ENCODE results near the gene CSRP3. TPM values are rescaled to one million over a fixed set of nuclear protein-coding genes. Genes with fewer than 3 reads are reported as not detected.

CSRP3 gene
- total RNA-seq, 1 donor from 2014 or later, result not detected

DNA sequence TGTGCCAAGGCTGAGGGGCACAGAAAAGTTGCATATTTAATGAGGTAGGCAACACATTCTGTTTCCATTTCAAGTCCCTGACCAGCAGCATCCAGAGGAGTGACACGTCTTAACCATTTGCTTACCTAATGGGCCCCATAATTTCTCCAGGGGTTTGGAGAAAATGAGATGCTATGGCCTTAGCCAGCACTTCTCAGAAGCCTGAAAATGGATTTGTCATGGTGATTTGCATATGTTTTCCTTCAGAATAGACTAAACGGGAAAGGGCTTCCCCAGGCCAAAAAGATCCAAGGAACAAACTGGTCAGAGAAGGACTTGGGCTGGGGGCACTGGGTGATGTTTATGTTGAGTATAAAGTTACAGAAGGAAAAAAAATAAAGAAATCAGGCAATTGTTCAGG, 16.7 kb downstream of the CSRP3 start:
- no peak for DNase-seq (ENCODE audit: low read depth)

DNA sequence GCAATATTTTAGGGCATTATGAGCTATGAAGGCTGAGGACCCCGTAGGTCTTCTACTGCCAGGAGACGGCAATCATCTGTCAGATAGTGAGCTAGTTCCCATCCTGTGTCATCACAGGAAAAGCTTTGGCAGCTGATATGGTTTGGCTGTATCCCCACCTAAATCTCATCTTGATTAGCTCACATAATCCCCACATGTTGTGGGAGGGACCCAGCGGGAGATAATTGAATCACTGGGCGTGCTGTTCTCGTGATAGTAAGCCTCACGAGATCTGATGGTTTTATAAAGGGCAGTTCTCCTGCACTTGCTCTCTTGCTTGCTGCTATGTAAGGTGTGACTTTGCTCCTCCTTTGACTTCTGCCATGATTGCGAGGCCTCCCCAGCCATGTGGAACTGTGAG, 18.1 kb downstream of the CSRP3 start:
- TF ChIP-seq, protein P1, sequence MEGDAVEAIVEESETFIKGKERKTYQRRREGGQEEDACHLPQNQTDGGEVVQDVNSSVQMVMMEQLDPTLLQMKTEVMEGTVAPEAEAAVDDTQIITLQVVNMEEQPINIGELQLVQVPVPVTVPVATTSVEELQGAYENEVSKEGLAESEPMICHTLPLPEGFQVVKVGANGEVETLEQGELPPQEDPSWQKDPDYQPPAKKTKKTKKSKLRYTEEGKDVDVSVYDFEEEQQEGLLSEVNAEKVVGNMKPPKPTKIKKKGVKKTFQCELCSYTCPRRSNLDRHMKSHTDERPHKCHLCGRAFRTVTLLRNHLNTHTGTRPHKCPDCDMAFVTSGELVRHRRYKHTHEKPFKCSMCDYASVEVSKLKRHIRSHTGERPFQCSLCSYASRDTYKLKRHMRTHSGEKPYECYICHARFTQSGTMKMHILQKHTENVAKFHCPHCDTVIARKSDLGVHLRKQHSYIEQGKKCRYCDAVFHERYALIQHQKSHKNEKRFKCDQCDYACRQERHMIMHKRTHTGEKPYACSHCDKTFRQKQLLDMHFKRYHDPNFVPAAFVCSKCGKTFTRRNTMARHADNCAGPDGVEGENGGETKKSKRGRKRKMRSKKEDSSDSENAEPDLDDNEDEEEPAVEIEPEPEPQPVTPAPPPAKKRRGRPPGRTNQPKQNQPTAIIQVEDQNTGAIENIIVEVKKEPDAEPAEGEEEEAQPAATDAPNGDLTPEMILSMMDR (IDR thresholded peaks at IDR 0.05; ENCODE audit: insufficient read depth, low read length, poor library complexity, severe bottlenecking), result no peak
- DNase-seq (ENCODE audit: low read depth), result no peak
- no peaks in the 10 kb centered on the region for H3K36me3 ChIP-seq (ENCODE audit: control insufficient read depth, insufficient read depth, low read length)
- no peaks in the 10 kb centered on the region for H3K27me3 ChIP-seq (ENCODE audit: control insufficient read depth, insufficient read depth, low read length)
- H3K4me3 ChIP-seq (ENCODE audit: low read depth, low read length), result no peak overlapping the region

More for the DNA sequence above, 16.7 kb downstream of the CSRP3 start:
- TF ChIP-seq, protein P1 (IDR thresholded peaks at IDR 0.05; ENCODE audit: insufficient read depth, low read length, poor library complexity, severe bottlenecking), result no peak
- Histone ChIP-seq H3K27me3 (ENCODE audit: control insufficient read depth, insufficient read depth, low read length) (no peaks in the 10 kb centered on the region), H3K36me3 (ENCODE audit: control insufficient read depth, insufficient read depth, low read length) (no peaks in the 10 kb centered on the region), H3K4me3 (ENCODE audit: low read depth, low read length) (no peak overlapping the region)

DNA sequence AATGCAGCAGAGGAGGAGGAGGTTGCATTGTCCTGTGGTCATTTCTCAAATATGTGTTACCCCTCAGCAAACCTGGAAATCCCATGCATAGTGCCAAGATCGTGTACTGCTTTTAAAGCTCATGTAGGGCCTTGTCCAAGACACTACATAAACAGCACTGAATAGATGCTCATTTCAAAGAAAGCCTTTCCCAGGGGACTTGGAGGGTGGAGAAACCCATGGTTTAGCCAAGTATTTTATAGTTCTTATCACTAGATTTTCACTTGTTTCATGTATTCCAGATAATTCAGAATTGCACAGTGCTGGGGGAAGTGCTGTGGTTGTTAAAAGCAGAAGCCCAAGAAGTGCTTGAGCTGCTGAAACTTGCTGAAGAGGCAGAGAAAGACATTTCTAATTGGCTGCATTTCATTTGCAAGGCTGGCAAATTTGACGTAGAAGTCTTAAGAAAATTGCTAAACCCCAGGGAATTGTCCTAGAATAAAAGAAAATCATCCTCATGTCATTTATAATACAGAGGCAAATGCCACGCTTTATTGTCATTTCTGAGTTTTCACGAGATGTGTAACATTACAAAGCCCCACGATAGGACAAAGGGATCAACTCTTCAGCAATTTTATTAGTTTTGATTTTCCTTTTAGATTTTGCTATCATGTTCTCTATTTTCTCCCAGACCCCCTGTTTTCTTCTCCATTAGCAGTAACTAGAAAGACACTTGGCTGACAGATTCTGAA, 20.1 kb downstream of the CSRP3 start:
- TF ChIP-seq, protein P1 (IDR thresholded peaks at IDR 0.05; ENCODE audit: insufficient read depth, low read length, poor library complexity, severe bottlenecking), result no peak
- Histone ChIP-seq H3K4me3 (ENCODE audit: low read depth, low read length) (no peak overlapping the region), H3K27me3 (ENCODE audit: control insufficient read depth, insufficient read depth, low read length) (no peaks in the 10 kb centered on the region), H3K36me3 (ENCODE audit: control insufficient read depth, insufficient read depth, low read length) (no peaks in the 10 kb centered on the region)
- DNase-seq (ENCODE audit: low read depth), result no peak

DNA sequence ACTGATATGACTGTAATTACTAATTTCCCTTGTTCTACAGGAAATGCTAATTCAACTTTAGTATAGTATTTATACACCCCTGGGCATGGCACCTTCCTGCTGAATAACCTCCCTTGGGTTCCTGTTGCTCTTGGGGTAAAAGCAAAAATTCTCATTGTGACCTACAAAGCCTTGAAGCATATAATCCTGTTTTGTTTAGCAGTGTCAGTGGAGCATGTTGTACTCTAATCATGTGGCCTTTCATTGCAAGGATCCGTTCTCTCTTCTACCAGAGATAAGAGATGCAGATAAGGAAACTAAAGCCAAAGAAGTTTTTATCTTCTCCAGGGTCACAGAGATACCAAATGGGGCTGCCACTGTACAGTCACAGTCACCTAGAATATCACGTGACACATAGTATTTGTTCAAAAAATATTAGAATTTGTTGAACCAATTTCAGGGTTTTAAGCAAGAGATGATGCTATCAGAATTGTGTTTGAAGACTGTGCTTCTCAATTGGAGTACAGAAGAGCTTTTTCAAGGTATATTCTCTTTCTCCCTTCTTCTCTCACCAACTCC, 25.1 kb downstream of the CSRP3 start:
- H3K36me3 ChIP-seq (ENCODE audit: control insufficient read depth, insufficient read depth, low read length), result no peaks in the 10 kb centered on the region
- TF ChIP-seq, protein P1 (IDR thresholded peaks at IDR 0.05; ENCODE audit: insufficient read depth, low read length, poor library complexity, severe bottlenecking), result no peak

DNA sequence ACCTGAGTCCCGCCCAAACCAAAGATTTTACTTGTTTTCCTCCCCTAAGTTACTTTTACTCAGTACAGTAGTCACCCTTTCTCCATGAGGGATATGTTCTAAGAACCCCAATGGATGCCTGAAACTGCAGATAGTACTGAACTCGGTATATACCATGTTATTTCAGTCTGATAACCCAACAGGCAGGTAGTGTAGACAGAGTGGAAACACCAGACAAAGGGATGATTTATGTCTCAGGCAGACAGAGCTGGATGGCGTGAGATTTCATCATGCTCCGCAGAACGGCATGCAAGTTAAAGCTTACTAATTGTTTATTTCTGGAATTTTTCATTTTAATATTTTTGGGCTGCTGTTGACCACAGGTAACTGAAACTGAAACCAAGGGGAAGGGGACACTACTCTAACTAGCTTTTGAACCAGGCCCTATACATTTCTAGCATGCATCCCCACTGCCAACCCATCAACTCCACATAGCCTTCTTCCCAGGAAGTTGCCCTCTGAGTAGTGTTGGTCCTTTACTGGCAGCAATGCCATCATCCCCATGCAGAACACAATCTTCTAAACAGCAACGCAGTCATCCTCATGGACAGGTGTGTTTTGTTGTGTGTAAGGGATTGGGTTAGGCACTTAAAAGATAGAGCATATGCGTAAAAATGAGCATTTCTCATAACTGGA, 27.7 kb downstream of the CSRP3 start:
- TF ChIP-seq, protein P1 (IDR thresholded peaks at IDR 0.05; ENCODE audit: insufficient read depth, low read length, poor library complexity, severe bottlenecking), result no peak
- Histone ChIP-seq H3K4me3 (ENCODE audit: low read depth, low read length) (no peak overlapping the region), H3K27me3 (ENCODE audit: control insufficient read depth, insufficient read depth, low read length) (no peaks in the 10 kb centered on the region), H3K36me3 (ENCODE audit: control insufficient read depth, insufficient read depth, low read length) (no peaks in the 10 kb centered on the region)
- DNase-seq (ENCODE audit: low read depth), result no peak

More for the DNA sequence above, 25.1 kb downstream of the CSRP3 start:
- Histone ChIP-seq H3K27me3 (ENCODE audit: control insufficient read depth, insufficient read depth, low read length) (no peaks in the 10 kb centered on the region), H3K4me3 (ENCODE audit: low read depth, low read length) (no peak overlapping the region)
- DNase-seq (ENCODE audit: low read depth), result no peak

Data from kidney epithelial cell (primary cell).